Esophagus muscularis mucosa (tissue), 3 donors: ENCODE results near the gene USP47.

ENCODE experiments used
- CTCF ChIP-seq, 3 experiments: fragments of 200-600 bp in 2 of 3; fragments of 450-650 bp in 1 of 3; sonication (generic) in 2 of 3; IDR thresholded peaks; one replicate each; pipeline ENCODE4 v1.5.1; 2017 to 2019; ENCODE audit warnings: antibody characterized with exemption in 3 of 3, mild to moderate bottlenecking in 2 of 3, moderate library complexity in 1 of 3
- POLR2A ChIP-seq: fragments of 450-650 bp; IDR thresholded peaks from one replicate; pipeline ENCODE4 v1.6.1; 2017; ENCODE audit warnings: antibody characterized with exemption, moderate library complexity, mild to moderate bottlenecking, low read depth
- POLR2AphosphoS5 ChIP-seq, 2 donors: sonication (generic); formaldehyde crosslinking; IDR thresholded peaks; one replicate each; pipeline ENCODE4 v1.6.1; 2017; ENCODE audit warnings: antibody characterized with exemption in 2 of 2

- TF ChIP-seq CTCF (IDR thresholded peaks at IDR 0.05): peak in 1 of 3 experiments; percentile 6
- no peak for TF ChIP-seq POLR2AphosphoS5 (IDR thresholded peaks at IDR 0.05)
- no peak for TF ChIP-seq POLR2A
Observed at GRCh38 chr11:11988681-11989261, 147.0 kb downstream of the USP47 start.
